Prostate gland (tissue), 2 donors: ENCODE results near the gene CYS1. TPM values are rescaled to one million over a fixed set of nuclear protein-coding genes. Genes with fewer than 3 reads are reported as not detected.
A peak's percentile ranks its signal among the peaks of the same experiment; 100 is the strongest.

ENCODE experiments used
- DNase-seq: peaks from one replicate; pipeline ENCODE4 v3.0.0-alpha.2; 2019; ENCODE audit warnings: low spot score
- H3K27ac ChIP-seq, 2 donors: fragments of 200-600 bp; sonication (generic); 2 replicates each; pipeline ENCODE4 v1.5.1; 2017 to 2019
- H3K27me3 ChIP-seq: fragments of 200-600 bp; sonication (generic); replicated peaks from 2 replicates; pipeline ENCODE4 v1.5.1; 2019; ENCODE audit not compliant: insufficient read depth
- H3K36me3 ChIP-seq, 2 donors: fragments of 200-600 bp; sonication (generic); 1 replicate in 1 of 2; 2 replicates in 1 of 2; pipeline versions ENCODE4 v1.5.1 to v1.8.1; 2017 to 2019
- H3K4me1 ChIP-seq: fragments of 200-600 bp; sonication (generic); replicated peaks from 2 replicates; pipeline ENCODE4 v1.5.1; 2019
- H3K4me3 ChIP-seq, 2 donors: fragments of 200-600 bp; sonication (generic); 2 replicates each; pipeline ENCODE4 v1.5.1; 2017 to 2019
- H3K9me3 ChIP-seq: fragments of 200-600 bp; sonication (generic); 2 replicates; pipeline ENCODE4 v1.5.1; 2017
- CTCF ChIP-seq, 4 experiments: fragments of 200-600 bp in 2 of 4; fragments of 450-650 bp in 2 of 4; sonication (generic) in 2 of 4; IDR thresholded peaks; 1 replicate in 3 of 4; 2 replicates in 1 of 4; pipeline ENCODE4 v1.5.1; 2016 to 2019; ENCODE audit warnings: antibody characterized with exemption in 4 of 4, mild to moderate bottlenecking in 2 of 4, moderate library complexity in 2 of 4
- POLR2A ChIP-seq: fragments of 450-650 bp; IDR thresholded peaks from one replicate; pipeline ENCODE4 v1.6.1; 2016; ENCODE audit warnings: antibody characterized with exemption, mild to moderate bottlenecking
- POLR2AphosphoS5 ChIP-seq: sonication (generic); formaldehyde crosslinking; IDR thresholded peaks from one replicate; pipeline ENCODE4 v1.6.1; 2017; ENCODE audit warnings: antibody characterized with exemption
- WGBS: methylation state at CpG from one replicate; pipeline ENCODE4 v1.1.5; 2018; 5-methylcytosine and 5-hydroxymethylcytosine counted together
- intact Hi-C: fragments of 100-400 bp; cut with DNase I; formaldehyde crosslinking; loops from one replicate; pipeline ENCODE4 v1.14.2; 2022
- total RNA-seq, 2 donors: library from RNA; depleted of rRNA; stranded (reverse); fragments of >200 nt; gene quantifications; one replicate each; pipeline ENCODE4 v1.1.0, GENCODE V29; 2016

The CYS1 gene
- total RNA-seq = 1 to 10 TPM; 1.5 to 5.2 TPM

- DNase-seq = no peak
- peaks cover 7% of the 10 kb centered on the region for H3K27me3 ChIP-seq
- peak within 1 kb of the TSS; percentile 60 to 62 for H3K27ac ChIP-seq
- H3K9me3 ChIP-seq = no peaks in the 10 kb centered on the region
- H3K36me3 ChIP-seq = no peaks in the 10 kb centered on the region
- intact Hi-C loops = no loop called here
- 0% methylated on average over 28 of the region's 98 CpGs for WGBS
- no peaks in the 10 kb centered on the region for H3K4me1 ChIP-seq
- peak within 1 kb of the TSS; percentile 38 to 44 for H3K4me3 ChIP-seq
- no peak for TF ChIP-seq POLR2A
- no peak for TF ChIP-seq POLR2AphosphoS5
- TF ChIP-seq CTCF (IDR thresholded peaks at IDR 0.05) = peak in 1 of 4 experiments; percentile 25
These were observed at the start of gene CYS1 for GRCh38 chr2:10079870-10080535. Gene CYS1, minus strand, starts transcription at chr2:10080411. Its CDS starts 188 bp downstream, at chr2:10080223.

GRCh38 chr2:10129490-10129889, 49.3 kb upstream of the CYS1 start:
- 59% methylated on average over 3 of the region's 3 CpGs for WGBS
- no peak overlapping the region for H3K4me3 ChIP-seq

GRCh38 chr2:10128420-10128819, 48.2 kb upstream of the CYS1 start:
- Histone ChIP-seq H3K9me3 (no peaks in the 10 kb centered on the region), H3K36me3 (no peaks in the 10 kb centered on the region), H3K4me1 (no peaks in the 10 kb centered on the region), H3K4me3 (no peak overlapping the region), H3K27ac (no peak overlapping the region), H3K27me3 (no peaks in the 10 kb centered on the region)
- intact Hi-C loops = loop anchor here (5.0 kb wide), 1 partner anchor 534 kb away; no protein-coding TSS in a partner anchor
- no peak for DNase-seq
- no peak for TF ChIP-seq CTCF (IDR thresholded peaks at IDR 0.05)
- TF ChIP-seq POLR2AphosphoS5 = no peak
- no peak for TF ChIP-seq POLR2A

More at GRCh38 chr2:10129490-10129889, 49.3 kb upstream of the CYS1 start:
- no peak overlapping the region for H3K27ac ChIP-seq
- H3K9me3 ChIP-seq = no peaks in the 10 kb centered on the region
- intact Hi-C loops = loop anchor here (5.0 kb wide), 1 partner anchor 533 kb away; no protein-coding TSS in a partner anchor
- TF ChIP-seq POLR2A (no peak), POLR2AphosphoS5 (no peak), CTCF (IDR thresholded peaks at IDR 0.05) (no peak)
- H3K27me3 ChIP-seq = no peaks in the 10 kb centered on the region
- no peak for DNase-seq
- no peaks in the 10 kb centered on the region for H3K36me3 ChIP-seq
- H3K4me1 ChIP-seq = no peaks in the 10 kb centered on the region

GRCh38 chr2:10126632-10127026, 46.4 kb upstream of the CYS1 start:
- DNase-seq = no peak
- intact Hi-C loops = loop anchor here (5.0 kb wide), 1 partner anchor 536 kb away; no protein-coding TSS in a partner anchor
- H3K36me3 ChIP-seq = no peaks in the 10 kb centered on the region
- H3K4me3 ChIP-seq = no peak overlapping the region
- peaks cover 11% of the 10 kb centered on the region for H3K4me1 ChIP-seq
- no peaks in the 10 kb centered on the region for H3K27me3 ChIP-seq
- H3K9me3 ChIP-seq = no peaks in the 10 kb centered on the region
- H3K27ac ChIP-seq = no peak overlapping the region
- TF ChIP-seq POLR2A = no peak
- no peak for TF ChIP-seq POLR2AphosphoS5
- no peak for TF ChIP-seq CTCF (IDR thresholded peaks at IDR 0.05)
- WGBS = 61% methylated on average over 5 of the region's 5 CpGs
